NCI-H226 (cell line): ENCODE data around the gene PRKCI.

Experiments used
- DNase-seq: peaks from one replicate; pipeline ENCODE4 v3.0.0-alpha.2; 2015

Gene PRKCI

DNA sequence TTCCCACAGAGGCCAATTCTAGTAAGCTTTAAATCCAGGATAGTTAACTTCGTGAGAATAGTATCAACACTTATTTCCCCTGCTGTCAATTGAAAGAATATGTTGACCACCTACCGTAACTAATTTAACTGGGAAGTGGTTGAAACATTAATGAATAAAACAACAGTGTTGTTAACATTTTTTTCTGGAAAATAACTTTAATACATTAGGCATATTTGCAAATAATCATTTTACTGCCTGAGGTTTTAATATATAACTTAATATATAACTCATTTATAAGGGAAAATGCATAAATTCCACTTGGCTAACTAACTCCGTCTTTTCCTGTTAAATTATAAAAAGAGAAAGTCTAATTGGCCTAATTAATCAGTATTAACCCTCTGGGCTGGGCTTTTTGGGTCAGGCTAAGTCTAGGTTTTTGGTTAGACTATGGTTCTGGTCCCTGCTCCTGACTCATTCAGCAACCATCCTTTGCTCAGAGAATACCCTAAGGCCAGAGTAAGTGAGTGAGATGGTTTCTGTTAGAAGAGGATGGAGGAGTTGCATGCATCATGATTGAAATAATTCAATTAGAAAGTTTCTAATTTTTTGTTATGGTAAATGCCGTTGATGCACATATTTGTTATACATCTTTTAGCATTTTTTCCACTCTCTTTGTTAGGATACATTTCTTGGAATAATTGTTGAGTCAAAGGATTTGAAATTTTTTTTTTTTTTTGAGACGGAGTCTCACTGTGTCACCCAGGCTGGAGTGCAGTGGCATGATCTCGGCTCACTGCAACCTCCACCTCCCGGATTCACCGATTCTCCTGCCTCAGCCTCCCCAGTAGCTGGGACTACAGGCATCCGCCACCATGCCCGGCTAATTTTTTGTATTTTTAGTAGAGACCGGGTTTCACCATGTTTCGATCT lies 124.5 kb downstream of the PRKCI start:
- DNase-seq = peak; percentile 78

DNA sequence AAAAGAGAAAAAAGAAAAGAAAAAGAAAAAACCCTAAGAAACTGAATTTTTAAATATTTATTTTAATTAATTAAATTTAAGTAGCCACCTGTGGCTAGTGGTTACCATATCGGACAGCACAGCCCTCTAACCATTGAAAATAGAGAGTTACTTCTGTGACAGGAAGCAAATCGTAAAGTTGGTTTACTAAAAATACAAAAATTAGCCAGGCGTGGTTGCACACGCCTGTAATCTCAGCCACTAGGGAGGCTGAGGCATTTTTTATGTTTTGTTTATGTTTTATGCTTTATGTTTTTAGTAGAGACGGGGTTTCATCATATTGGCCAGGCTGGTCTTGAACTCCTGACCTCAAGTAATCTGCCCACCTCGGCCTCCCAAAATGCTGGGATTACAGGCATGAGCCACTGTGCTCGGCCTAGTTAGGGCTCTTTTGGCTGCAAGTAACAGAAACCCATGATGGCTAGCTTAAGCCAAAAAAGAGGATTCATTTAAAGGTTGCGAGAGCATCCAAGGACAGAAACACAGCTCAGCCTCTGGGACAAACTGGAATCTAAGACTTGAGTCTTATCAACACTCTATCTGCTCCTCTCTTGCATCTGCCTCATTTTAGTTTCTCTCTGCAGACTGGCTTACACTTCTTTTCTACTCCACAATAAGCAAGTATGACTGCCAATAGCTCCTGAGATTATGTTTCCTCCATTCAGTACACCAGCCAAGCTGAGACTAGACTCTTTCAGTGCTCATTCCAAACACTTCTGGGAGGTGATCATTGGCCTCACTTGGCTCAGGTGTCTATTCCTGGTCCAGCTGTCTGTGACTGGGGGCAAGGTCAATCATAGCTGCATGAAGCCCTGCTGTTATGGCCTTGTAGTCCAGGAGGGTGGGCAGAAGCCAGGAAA lies 128.5 kb downstream of the PRKCI start:
- no peak for DNase-seq

DNA sequence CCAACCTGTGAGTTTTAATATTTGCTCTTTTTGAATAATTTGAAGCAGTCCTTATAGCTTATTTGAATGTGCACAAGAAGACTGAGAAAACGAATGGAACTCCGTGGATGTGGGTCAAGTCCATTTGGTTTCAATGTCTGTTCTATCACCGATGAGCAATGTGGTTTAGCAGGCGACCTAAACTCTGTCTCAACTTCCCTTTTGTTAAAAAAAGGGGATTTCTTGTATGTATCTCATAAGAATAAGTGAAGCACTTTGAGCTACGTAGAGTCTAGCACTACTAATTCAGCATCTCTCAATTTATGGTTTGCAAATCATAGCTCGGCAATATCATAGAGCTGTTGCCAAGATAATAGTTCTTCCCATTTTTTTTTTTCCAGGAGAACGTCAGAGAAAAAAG lies 130.7 kb downstream of the PRKCI start:
- no peak for DNase-seq

DNA sequence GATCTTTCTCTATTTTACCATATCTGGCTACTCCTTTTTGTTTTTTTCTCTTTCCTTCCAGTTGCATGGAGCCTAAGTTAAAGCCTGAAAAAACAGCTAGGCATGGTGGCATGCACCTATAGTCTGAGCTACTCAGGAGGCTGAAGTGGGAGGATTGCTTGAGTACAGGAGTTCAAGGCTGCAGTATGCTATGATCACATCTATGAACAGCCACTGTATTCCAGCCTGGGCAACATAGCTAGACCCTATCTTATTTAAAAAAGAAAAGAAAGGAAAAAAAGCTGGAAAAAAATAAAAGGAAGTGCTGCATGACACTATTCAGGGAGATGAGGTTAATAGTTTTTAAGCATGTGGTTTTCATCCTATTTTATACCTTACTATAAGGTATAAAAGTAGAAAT lies 131.3 kb downstream of the PRKCI start:
- DNase-seq = no peak

DNA sequence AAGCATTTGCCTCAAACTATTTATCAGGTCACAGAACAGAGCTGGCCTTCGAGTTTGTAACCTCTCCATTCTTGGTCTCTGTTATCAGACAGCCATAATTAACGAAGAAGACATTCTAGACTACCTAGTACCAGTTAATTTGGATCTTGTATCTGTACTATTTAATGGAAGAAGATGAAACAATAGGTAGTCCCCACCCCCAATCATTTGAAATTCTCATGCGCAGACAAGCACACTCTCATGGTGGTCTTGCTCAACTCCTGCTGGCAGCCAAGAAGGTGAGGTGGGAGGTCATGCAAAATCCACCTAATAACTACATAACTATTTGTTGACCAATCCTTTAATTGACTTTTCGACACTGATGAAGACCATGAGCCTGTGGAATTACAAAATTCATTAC lies 132.5 kb downstream of the PRKCI start:
- no peak for DNase-seq
